Measurements from ENCODE around the gene TMEM131.
"Not testable (repeated sequence)": the region's sequence is repeated elsewhere in the genome, so short reads cannot be mapped to it uniquely, and the experiment has no call there.

The TMEM131 gene

GRCh38 chr2:97853057-97853456 is 142.7 kb downstream of the TMEM131 start:
- not testable (repeated sequence) for DNase-seq

DNA sequence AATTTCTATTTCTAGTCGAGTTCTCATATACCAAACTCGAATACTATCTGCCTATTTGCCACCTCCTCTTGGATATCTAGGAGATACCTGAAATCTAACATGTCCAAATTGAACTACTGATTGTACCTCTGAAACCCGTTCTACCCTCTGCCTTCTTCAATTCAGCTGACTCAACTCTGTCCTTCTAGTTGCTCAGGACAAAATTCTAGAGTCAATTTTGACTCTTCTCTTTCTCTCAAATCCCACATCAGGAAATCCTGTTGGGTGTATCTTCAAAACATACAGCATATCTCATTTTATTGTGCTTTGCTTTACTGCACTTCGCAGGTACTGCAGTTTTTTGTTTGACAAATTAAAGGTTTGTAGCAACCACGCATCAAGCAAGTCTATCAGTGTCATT is 144.6 kb downstream of the TMEM131 start:
- DNase-seq: no peak

DNA sequence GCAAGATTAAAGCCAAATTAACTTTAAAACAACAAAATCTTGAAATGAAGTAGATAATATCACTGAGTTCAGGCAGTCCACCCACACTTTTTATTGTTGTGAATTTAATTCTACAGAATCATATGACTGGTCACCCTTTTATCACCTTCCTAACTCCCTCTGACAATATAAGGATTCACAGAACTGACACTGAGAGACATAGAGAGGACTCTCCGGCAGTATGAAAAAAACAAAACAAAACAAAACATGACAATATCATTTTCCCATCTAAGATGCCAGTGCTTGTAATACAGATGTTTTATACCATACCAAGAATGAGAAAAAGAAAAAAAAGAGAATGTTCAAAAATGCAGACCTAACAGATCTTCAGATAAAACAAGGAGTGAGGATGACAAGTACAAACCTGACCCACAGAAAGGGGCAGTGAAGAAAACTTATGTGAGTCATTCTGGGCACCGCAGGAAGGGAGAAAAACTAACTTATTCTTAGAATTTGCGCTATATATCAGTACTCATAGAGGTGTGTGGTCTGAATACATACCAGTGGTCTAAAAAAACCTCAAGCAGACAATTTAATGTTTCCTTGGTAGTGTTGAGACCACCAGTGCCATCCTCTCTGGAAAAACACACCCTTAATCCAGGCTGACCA is 145.7 kb downstream of the TMEM131 start:
- no peak for DNase-seq

GRCh38 chr2:97848306-97848705 is 147.4 kb downstream of the TMEM131 start:
- DNase-seq: no peak

DNA sequence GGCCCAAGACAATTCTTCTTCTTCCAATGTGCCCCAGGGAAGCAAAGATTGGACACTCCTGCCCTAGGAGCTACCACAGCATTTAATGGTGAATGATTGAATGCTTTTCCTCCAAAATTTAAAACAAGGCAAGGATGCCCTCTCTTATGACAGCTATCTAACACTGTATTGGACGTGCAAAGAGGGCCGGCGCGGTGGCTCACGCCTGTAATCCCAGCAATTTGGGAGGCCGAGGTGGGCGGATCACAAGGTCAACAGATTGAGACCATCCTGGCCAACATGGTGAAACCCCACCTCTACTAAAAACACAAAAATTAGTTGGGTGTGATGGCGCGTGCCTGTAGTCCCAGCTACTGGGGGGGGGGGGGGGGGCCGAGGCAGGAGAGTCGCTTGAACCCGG is 149.0 kb downstream of the TMEM131 start:
- DNase-seq: not testable (repeated sequence)

DNA sequence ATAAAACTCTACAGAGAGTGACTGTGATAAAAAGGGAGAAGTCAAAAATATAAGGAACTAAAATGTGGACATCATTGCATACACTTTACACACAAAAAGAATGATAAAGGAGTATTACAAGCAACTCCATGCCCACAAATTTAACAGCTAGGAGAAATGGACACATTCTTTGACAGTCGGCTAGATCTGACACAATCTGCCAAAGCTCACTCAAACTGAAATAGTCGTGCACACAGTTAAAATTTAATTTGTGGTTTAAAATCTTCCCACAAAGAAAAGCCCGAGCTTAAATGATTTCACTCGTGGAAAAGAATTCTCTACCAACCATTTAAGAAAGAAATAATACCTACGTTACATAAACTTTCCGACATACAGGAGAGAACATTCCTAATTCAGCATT is 149.9 kb downstream of the TMEM131 start:
- no peak for DNase-seq

- no peak for DNase-seq
Observed at GRCh38 chr2:97845133-97845532, 150.6 kb downstream of the TMEM131 start.

DNA sequence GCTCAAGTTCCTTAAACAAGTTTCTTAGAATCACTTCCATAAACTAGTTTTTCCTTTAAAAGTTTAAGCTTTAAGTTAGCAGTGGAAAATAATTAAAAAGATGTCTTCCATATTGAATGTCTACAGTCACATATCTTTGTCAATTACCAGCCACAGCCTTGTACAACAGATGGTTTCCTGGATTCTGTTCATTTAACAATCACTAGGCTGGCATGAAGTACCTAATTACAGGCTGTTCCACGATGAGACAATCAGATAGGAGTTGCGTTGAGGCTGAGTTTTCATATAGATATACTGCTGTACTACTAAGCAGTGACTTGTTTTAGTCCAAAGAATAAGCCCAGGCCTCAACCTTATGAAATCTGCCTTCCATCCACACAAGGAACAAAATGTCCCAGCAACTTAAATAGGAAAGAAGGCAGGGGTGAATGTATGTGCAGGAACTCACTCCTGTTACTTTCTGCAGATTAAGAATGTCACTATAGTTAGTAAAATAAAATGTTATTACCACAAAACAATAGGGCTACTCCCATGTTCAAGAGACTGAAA is 151.4 kb downstream of the TMEM131 start:
- peak in 2 of 3 experiments; percentile 43 to 81 for DNase-seq

GRCh38 chr2:97840198-97840597 is 155.6 kb downstream of the TMEM131 start:
- DNase-seq: no peak

- no peak for DNase-seq
Observed at GRCh38 chr2:97834610-97835009, 161.1 kb downstream of the TMEM131 start.

DNA sequence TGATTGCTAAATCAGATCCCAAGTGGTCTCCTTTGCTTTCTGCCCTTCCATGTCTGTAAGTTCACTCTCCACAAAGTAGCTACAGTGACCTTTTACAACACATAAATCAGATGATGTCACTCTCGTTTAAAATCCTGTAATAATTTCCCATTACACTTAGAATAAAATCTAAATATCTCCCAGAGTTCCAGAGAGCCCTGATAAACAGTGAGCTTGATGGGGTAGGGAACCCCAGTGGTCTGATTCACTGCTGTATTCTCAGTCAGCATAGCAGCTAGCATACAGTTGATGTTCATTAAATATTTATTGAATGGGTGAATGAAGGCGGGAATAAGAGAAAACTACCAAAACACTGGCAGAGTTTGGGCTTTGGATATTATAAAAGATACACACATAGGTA is 164.6 kb downstream of the TMEM131 start:
- DNase-seq: no peak

GRCh38 chr2:97829255-97829654 is 166.5 kb downstream of the TMEM131 start:
- not testable (repeated sequence) for DNase-seq

DNA sequence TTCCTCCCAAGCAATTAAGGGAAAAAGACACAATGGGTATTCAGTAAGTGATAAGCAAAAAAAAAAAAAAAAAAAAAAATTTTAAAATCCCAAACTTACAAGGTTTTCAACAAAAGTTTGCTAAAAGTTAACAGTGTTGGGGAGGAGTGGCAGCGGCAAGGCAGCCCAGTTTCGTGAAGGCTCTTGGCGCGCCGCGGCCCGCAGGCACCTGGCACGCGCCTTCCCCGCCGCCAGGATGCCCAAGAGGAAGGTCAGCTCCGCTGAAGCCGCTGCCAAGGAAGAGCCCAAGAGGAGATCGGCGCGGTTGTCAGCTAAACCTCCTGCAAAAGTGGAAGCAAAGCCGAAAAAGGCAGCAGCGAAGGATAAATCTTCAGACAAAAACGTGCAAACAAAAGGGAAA is 168.7 kb downstream of the TMEM131 start:
- DNase-seq: not testable (repeated sequence)

GRCh38 chr2:97826266-97826847 is 169.4 kb downstream of the TMEM131 start:
- not testable (repeated sequence) for DNase-seq

DNA sequence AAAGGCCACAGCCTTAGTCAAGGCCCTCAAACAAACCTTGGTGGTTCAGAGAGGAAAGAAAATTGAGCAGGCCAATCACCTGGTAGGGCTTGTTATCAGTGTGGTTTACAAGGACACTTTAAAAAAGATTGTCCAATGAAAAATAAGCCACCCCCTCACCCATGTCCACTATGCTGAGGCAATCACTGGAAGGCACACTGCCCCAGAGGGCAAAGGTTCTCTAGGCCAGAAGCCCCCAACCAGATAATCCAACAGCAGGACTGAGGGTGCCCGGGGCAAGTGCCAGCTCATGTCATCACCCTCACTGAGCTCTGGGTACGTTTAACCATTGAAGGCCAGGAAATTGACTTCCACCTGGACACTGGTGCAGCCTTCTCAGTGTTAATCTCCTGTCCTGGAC is 171.7 kb downstream of the TMEM131 start:
- not testable (repeated sequence) for DNase-seq

DNA sequence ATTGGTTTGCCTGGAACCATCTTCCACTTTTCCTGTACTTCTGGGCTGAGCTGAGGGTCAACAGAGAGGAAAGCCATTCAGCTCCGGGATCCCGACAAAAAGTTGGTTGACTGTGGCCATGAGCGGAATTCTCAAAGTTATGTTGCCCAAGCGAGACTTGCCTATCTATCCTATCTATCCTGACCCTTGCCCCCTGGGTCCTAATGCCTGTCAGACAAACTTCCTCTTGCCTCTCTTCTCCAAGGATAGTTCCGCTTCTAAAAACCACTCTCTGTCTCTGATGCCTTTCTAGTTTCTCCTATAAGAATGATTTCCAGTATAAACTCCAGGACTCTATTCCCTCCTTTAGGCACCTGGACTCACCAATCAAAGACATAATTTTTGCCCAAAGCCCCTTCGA is 173.9 kb downstream of the TMEM131 start:
- DNase-seq: not testable (repeated sequence)

GRCh38 chr2:97819754-97820153 is 176.0 kb downstream of the TMEM131 start:
- DNase-seq: no peak

DNA sequence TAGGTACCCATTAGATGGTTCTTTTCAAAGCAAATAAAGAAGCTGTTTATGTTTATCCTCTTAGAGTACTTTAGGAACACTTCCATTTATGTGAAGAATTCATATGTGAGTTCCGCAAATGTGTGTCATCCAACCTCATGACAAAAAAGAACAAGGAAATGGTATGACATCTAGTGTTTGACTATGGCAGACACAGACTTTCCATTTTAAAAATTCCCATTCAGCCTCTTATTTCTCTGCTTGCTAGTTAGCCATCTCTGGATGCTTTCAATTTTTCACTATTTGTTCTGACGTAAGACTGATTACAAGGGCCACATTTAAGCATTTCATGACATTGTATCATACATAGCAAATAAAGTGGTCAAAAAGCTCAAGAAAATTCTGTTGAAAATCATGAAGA is 179.3 kb downstream of the TMEM131 start:
- no peak for DNase-seq

- DNase-seq: no peak
Observed at GRCh38 chr2:97812931-97813330, 182.8 kb downstream of the TMEM131 start.

DNA sequence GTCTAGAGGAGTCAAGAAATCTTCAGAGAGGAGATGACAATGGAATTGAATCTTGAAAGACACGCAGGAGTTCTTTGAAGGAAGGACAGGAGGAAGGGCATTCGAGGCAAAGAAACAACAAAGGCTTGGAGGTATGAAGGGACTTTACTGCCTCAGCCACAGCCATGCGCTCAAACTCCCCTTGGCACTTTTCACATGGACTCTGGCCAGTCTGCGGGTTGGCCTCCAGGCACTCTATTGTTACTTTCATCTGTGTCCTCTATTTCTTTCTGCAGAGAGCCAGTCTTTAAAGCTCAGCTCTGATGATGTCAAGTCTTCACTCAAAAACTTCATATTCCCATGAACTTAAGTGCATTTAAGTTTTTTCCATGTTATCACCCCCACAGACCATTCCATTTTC is 186.9 kb downstream of the TMEM131 start:
- DNase-seq: no peak

GRCh38 chr2:97806738-97807618 is 188.8 kb downstream of the TMEM131 start:
- DNase-seq: peak; percentile 66 to 83 (median 78)

DNA sequence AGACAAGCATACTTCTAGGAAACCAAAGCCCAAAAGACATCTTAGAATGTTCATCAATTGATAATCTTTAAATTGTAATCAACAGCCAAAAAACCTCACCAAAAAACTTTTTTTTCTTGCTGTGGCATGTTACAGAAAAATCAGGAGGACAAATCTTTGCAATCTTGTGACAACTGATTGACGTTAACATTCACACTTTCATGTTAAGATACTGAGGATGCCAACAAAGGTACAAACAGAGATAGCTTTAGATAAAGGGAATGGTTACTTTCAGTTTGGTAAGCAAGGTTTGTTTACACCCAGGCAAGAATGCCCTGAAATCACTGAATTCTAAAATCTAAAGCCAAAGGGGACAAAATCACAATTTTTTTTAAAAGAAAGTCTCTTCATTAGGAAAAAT is 190.0 kb downstream of the TMEM131 start:
- DNase-seq: no peak

GRCh38 chr2:97801028-97801427 is 194.7 kb downstream of the TMEM131 start:
- no peak for DNase-seq

DNA sequence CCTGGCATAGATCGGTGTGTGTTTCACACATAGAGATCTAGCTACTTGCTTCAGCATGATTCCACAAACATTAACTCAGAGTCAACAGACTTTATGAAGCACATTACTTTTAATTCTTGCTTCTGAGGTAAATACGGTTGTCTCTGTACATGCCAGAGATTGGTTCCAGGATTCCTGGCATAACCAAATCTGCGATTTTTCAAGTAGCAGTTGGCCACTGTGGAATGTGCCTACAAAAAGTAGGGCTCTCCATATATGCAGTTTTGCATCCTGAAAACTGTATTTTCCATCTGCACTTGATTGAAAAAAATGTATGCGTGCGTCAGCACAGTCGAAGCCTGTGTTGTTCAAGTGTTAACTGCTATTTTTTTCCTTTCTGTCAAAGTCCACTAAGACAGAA is 197.3 kb downstream of the TMEM131 start:
- DNase-seq: no peak

Measured in NCI-H1417 (cell line).